D721Med (cell line): Measurements from ENCODE around the gene RALGPS1.

Source experiments
- DNase-seq: peaks from one replicate; pipeline ENCODE4 v3.0.0; 2011; ENCODE audit warnings: low spot score; ENCODE audit not compliant: insufficient read length
- FAIRE-seq: peaks from 2 replicates; lab custom pipeline; 2011; peaks lifted over from hg19 to GRCh38; lab: Jason Lieb, UNC
- TF ChIP-seq, protein P1 (sequence below): IDR thresholded peaks from 2 replicates; pipeline ENCODE4 v1.5.1; 2012; ENCODE audit warnings: mild to moderate bottlenecking, control low read depth; ENCODE audit not compliant: insufficient read depth; ENCODE audit errors: missing control alignments

The RALGPS1 gene

GRCh38 chr9:127183814-127184582 is 269.4 kb downstream of the RALGPS1 start:
- DNase-seq, result no peak
- no peak for FAIRE-seq

DNA sequence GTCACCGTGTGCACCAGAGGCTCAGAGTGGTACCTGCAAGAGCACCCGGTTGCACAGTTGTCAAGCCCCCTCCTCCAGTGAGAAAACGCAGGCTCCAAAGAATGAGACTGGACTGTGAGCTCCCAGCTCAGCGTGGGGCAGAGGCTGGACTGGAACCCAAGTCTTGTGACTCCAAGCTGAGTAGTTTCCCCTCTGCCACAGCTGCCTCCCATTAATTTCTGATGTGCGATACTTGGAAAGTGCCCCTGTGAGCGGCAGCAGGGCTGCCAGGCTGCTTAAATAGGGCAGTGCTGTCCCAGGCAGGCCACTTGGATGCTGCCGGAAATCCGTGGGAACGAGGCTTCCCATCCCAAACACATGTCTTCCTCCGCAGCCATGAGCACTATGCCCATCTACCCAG is 270.1 kb downstream of the RALGPS1 start:
- FAIRE-seq (no peak), DNase-seq (no peak)
- TF ChIP-seq, protein P1, sequence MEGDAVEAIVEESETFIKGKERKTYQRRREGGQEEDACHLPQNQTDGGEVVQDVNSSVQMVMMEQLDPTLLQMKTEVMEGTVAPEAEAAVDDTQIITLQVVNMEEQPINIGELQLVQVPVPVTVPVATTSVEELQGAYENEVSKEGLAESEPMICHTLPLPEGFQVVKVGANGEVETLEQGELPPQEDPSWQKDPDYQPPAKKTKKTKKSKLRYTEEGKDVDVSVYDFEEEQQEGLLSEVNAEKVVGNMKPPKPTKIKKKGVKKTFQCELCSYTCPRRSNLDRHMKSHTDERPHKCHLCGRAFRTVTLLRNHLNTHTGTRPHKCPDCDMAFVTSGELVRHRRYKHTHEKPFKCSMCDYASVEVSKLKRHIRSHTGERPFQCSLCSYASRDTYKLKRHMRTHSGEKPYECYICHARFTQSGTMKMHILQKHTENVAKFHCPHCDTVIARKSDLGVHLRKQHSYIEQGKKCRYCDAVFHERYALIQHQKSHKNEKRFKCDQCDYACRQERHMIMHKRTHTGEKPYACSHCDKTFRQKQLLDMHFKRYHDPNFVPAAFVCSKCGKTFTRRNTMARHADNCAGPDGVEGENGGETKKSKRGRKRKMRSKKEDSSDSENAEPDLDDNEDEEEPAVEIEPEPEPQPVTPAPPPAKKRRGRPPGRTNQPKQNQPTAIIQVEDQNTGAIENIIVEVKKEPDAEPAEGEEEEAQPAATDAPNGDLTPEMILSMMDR, result no peak

More at GRCh38 chr9:127183814-127184582, 269.4 kb downstream of the RALGPS1 start:
- TF ChIP-seq, protein P1, result no peak

- TF ChIP-seq, protein P1, result no peak
- FAIRE-seq (no peak), DNase-seq (no peak)
Measured at GRCh38 chr9:127185181-127185580, 270.6 kb downstream of the RALGPS1 start.

GRCh38 chr9:127185931-127186781 is 271.6 kb downstream of the RALGPS1 start:
- DNase-seq (no peak), FAIRE-seq (no peak)
- TF ChIP-seq, protein P1, result no peak

DNA sequence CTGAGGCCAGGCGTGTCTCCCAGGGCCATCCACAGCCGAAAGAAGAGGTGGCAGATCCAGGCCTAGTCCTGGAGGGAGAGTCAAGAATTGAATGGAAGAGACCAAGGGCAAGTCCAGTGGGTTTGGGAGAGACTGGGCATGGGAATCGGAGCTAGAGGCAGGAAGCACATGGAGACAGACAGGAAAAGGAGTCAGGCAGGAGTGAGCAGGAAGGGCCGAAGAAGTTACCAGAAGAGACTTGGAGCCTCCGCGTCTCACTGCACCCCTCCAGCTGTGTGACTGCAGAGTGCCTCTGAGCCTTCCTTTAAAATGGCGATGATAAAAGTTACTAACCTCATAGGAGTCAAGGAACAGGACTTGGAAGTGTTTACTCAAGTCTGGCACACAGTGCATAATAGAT is 272.2 kb downstream of the RALGPS1 start:
- FAIRE-seq, result no peak
- no peak for DNase-seq

DNA sequence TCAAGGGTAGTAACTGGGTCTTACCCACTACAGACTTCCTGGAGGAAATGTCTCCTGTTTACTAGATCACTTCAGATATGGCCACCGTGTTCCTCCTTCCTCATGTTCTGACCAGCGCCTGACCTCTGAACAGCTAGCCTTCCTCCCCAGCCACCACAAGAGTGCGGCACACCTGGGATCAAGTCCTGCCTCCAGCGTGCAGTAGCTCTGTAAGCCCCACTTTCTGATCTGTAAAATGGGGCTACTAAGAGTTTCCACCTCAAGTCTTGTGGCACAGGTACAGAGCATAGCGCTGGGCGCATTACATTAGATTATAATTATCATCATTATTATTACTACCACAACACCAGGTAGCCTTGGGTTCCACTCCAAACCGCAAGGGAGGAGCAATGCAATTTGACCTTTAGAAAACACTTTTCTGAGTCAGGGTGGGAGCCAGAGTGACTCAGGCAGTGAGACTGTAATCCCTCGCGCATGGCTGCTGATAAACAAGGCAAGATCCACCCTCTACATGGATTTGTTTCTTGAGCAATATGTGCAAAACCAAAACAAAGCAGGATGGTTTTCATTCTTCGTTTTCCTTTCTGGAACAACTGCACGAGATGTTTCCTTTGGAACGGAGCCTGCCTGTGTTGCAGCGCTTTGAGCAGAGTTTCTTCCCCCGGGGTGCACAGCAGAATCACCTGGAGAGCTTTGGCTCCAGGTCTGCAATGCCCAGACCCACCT is 272.8 kb downstream of the RALGPS1 start:
- FAIRE-seq, result no peak

More for the DNA sequence above, 272.2 kb downstream of the RALGPS1 start:
- TF ChIP-seq, protein P1, result no peak

More for the DNA sequence above, 272.8 kb downstream of the RALGPS1 start:
- no peak for DNase-seq
- TF ChIP-seq, protein P1, result no peak
